Measurements from ENCODE around the gene IL9. TPM values are rescaled to one million over a fixed set of nuclear protein-coding genes. Genes with fewer than 3 reads are reported as not detected.

Gene IL9
- total and polyA plus RNA-seq, 10 of the 15 experiments (the other 5 are each of a cell fraction or from before 2014, with no cell fraction given): not detected

- SMC1A ChIA-PET (ENCODE audit: uncharacterized antibody, unreplicated experiment): no interaction called here
- FAIRE-seq (no peak), DNase-seq (ENCODE audit: low read depth, low spot score) (no peak), ATAC-seq (no peak)
- H3K9ac ChIP-seq (ENCODE audit: control insufficient read depth, insufficient read depth, low read length): no peak overlapping the region
- no peak overlapping the region for H3K4me3 ChIP-seq
- H3K9me3 ChIP-seq (replicated peaks; ENCODE audit: control insufficient read depth, insufficient read depth, low read length): no peaks in the 10 kb centered on the region
- no peaks in the 10 kb centered on the region for H3K79me2 ChIP-seq (ENCODE audit: control insufficient read depth, insufficient read depth, low read length)
- TF ChIP-seq, protein P1, sequence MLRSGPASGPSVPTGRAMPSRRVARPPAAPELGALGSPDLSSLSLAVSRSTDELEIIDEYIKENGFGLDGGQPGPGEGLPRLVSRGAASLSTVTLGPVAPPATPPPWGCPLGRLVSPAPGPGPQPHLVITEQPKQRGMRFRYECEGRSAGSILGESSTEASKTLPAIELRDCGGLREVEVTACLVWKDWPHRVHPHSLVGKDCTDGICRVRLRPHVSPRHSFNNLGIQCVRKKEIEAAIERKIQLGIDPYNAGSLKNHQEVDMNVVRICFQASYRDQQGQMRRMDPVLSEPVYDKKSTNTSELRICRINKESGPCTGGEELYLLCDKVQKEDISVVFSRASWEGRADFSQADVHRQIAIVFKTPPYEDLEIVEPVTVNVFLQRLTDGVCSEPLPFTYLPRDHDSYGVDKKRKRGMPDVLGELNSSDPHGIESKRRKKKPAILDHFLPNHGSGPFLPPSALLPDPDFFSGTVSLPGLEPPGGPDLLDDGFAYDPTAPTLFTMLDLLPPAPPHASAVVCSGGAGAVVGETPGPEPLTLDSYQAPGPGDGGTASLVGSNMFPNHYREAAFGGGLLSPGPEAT (IDR thresholded peaks at IDR 0.05; ENCODE audit: low read depth): no peak
- TF ChIP-seq EP300 (IDR thresholded peaks at IDR 0.05; ENCODE audit: borderline replicate concordance in 1 of 2, control insufficient read depth in 1 of 2, low read depth in 2 of 2, low read length in 2 of 2) (no peak), ATF3 (IDR thresholded peaks at IDR 0.05; ENCODE audit: borderline replicate concordance, extremely low read depth, low read depth, low read length) (no peak), POLR2AphosphoS2 (IDR thresholded peaks at IDR 0.05; ENCODE audit: low read depth, low read length) (no peak), NFYA (IDR thresholded peaks at IDR 0.05; ENCODE audit: borderline replicate concordance, low read depth, low read length) (no peak), ATF7 (IDR thresholded peaks at IDR 0.05; ENCODE audit: low read depth) (no peak)
- TF ChIP-seq, protein P2, sequence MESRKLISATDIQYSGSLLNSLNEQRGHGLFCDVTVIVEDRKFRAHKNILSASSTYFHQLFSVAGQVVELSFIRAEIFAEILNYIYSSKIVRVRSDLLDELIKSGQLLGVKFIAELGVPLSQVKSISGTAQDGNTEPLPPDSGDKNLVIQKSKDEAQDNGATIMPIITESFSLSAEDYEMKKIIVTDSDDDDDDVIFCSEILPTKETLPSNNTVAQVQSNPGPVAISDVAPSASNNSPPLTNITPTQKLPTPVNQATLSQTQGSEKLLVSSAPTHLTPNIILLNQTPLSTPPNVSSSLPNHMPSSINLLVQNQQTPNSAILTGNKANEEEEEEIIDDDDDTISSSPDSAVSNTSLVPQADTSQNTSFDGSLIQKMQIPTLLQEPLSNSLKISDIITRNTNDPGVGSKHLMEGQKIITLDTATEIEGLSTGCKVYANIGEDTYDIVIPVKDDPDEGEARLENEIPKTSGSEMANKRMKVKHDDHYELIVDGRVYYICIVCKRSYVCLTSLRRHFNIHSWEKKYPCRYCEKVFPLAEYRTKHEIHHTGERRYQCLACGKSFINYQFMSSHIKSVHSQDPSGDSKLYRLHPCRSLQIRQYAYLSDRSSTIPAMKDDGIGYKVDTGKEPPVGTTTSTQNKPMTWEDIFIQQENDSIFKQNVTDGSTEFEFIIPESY (IDR thresholded peaks at IDR 0.05): no peak
- TF ChIP-seq, protein P3, sequence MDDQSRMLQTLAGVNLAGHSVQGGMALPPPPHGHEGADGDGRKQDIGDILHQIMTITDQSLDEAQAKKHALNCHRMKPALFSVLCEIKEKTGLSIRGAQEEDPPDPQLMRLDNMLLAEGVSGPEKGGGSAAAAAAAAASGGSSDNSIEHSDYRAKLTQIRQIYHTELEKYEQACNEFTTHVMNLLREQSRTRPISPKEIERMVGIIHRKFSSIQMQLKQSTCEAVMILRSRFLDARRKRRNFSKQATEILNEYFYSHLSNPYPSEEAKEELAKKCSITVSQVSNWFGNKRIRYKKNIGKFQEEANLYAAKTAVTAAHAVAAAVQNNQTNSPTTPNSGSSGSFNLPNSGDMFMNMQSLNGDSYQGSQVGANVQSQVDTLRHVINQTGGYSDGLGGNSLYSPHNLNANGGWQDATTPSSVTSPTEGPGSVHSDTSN (IDR thresholded peaks at IDR 0.05; ENCODE audit: insufficient replicate concordance, low read depth, low read length): no peak
- TF ChIP-seq, protein P4, sequence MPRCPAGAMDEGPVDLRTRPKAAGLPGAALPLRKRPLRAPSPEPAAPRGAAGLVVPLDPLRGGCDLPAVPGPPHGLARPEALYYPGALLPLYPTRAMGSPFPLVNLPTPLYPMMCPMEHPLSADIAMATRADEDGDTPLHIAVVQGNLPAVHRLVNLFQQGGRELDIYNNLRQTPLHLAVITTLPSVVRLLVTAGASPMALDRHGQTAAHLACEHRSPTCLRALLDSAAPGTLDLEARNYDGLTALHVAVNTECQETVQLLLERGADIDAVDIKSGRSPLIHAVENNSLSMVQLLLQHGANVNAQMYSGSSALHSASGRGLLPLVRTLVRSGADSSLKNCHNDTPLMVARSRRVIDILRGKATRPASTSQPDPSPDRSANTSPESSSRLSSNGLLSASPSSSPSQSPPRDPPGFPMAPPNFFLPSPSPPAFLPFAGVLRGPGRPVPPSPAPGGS (IDR thresholded peaks at IDR 0.05; ENCODE audit: borderline replicate concordance, insufficient read depth, low read depth, low read length, poor library complexity, severe bottlenecking): no peak
- RAD21 ChIA-PET (ENCODE audit: unreplicated experiment): no interaction called here
- no peak overlapping the region for H3K4me2 ChIP-seq (ENCODE audit: control insufficient read depth, insufficient read depth)
- WGBS (ENCODE audit: insufficient coverage, insufficient replicate concordance, low lambda C conversion rate, missing lambda C conversion rate): 41% methylated on average over 5 of the region's 5 CpGs
- H4K20me1 ChIP-seq (ENCODE audit: control insufficient read depth, insufficient read depth): no peaks in the 10 kb centered on the region
- BruUV-seq (replicated peaks): no TSS peak
- H3K27ac ChIP-seq (ENCODE audit: control insufficient read depth, insufficient read depth): no peak overlapping the region
- CTCF ChIA-PET: no interaction called here
- H3K4me1 ChIP-seq (ENCODE audit: control insufficient read depth, insufficient read depth, low read length): no peaks in the 10 kb centered on the region
- no peaks in the 10 kb centered on the region; a peak in 1 of 4 replicates for H3K27me3 ChIP-seq (replicated peaks in 1 of 2; ENCODE audit: control insufficient read depth in 2 of 2, insufficient read depth in 2 of 2, low read length in 1 of 2)
- POLR2A ChIA-PET: no interaction called here
- no peaks in the 10 kb centered on the region for H3K36me3 ChIP-seq (ENCODE audit: control insufficient read depth in 2 of 2, insufficient read depth in 2 of 2, low read length in 1 of 2)
- in situ Hi-C loops (cut with MboI) (no loop called here), intact Hi-C loops (cut with micrococcal nuclease; ENCODE audit: unreplicated experiment) (no loop called here)
- H2AFZ ChIP-seq (ENCODE audit: control insufficient read depth, low read depth, low read length): no peak overlapping the region
These were observed 19.5 kb downstream of the IL9 start for GRCh38 chr5:135876146-135876545.
